MCF 10A (cell line): ENCODE data around the gene BCR. TPM values are rescaled to one million over a fixed set of nuclear protein-coding genes. Genes with fewer than 3 reads are reported as not detected.
A peak's percentile ranks its signal among the peaks of the same experiment; 100 is the strongest.

Experiments used
- BruUV-seq: library from RNA; stranded (reverse); fragments of 400-500 nt; replicated peaks from 2 replicates; lab custom pipeline; 2021; lab: Mats Ljungman, UMichigan
- CTCF ChIA-PET: fragments of 300-600 bp; sonication (Branson Sonifier 250); formaldehyde crosslinking; extraction: SDS; loops from one replicate; lab custom pipeline; 2021; ENCODE audit warnings: antibody characterized with exemption, inconsistent platforms; lab: Yijun Ruan, JAX
- POLR2A ChIA-PET: fragments of 300-600, 350-650 bp; sonication (Branson Sonifier 250); formaldehyde crosslinking; extraction: SDS; loops from one replicate; lab custom pipeline; 2020; ENCODE audit warnings: antibody characterized with exemption, inconsistent platforms; lab: Yijun Ruan, JAX
- DNase-seq: peaks from one replicate; pipeline ENCODE4 v3.0.0-alpha.2; 2018; ENCODE audit not compliant: unreplicated experiment
- H3K27ac Mint-ChIP-seq: one replicate; pipeline ENCODE4 v1.8.0; 2022; ENCODE audit warnings: mild to moderate bottlenecking, low read depth, mixed read lengths; ENCODE audit not compliant: unreplicated experiment
- H3K27me3 Mint-ChIP-seq: one replicate; pipeline ENCODE4 v1.8.0; 2022; ENCODE audit warnings: mixed read lengths; ENCODE audit not compliant: insufficient read depth, unreplicated experiment
- H3K36me3 Mint-ChIP-seq: one replicate; pipeline ENCODE4 v1.8.0; 2022; ENCODE audit warnings: mild to moderate bottlenecking, moderate library complexity, mixed read lengths; ENCODE audit not compliant: insufficient read depth, unreplicated experiment
- H3K4me1 Mint-ChIP-seq: one replicate; pipeline ENCODE4 v1.8.0; 2022; ENCODE audit warnings: mixed read lengths; ENCODE audit not compliant: insufficient read depth, unreplicated experiment
- H3K4me3 Mint-ChIP-seq: one replicate; pipeline ENCODE4 v1.8.0; 2022; ENCODE audit warnings: mild to moderate bottlenecking, moderate library complexity, mixed read lengths; ENCODE audit not compliant: unreplicated experiment
- H3K9me3 Mint-ChIP-seq: one replicate; pipeline ENCODE4 v1.8.0; 2022; ENCODE audit warnings: mixed read lengths; ENCODE audit not compliant: unreplicated experiment
- intact Hi-C: fragments of 100-400 bp; cut with micrococcal nuclease; formaldehyde crosslinking; loops from 2 replicates; pipeline ENCODE4 v1.14.1; 2022
- total RNA-seq: library from RNA; stranded (reverse); gene quantifications from 2 replicates; pipeline ENCODE4 v1.2.3, GENCODE V29; 2022
- TF ChIP-seq, protein P1 (sequence below): fragments of 200-600 bp; IDR thresholded peaks from one replicate; pipeline ENCODE4 v1.8.0; 2022; ENCODE audit warnings: antibody characterized with exemption, mild to moderate bottlenecking; ENCODE audit not compliant: unreplicated experiment

Gene BCR
- total RNA-seq, 1 experiment from 2014 or later: 77.9 TPM

DNA sequence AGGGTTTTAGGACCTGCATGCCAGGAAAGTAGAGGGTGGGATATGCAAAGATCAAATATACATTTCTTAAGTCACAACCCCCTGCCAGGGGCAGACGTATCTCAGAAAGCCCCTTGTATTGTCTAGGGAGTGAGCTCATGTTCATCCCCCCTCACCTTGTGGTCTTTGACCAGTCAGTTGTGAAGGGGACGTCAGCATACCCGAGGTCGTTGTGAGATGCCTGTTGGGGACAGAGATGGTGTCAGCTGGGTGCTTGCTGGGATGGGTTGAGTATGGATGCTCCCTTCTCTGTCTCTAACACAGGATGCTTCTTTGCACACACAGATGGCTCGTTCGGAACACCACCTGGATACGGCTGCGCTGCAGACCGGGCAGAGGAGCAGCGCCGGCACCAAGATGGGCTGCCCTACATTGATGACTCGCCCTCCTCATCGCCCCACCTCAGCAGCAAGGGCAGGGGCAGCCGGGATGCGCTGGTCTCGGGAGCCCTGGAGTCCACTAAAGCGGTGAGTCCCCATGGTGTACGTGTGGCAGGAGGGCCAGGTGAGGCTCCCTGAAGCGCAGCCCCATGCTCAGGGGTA is 73.3 kb downstream of the BCR start:
- peaks cover 17% of the 10 kb centered on the region for H3K4me1 Mint-ChIP-seq
- CTCF ChIA-PET: interaction anchor here (0.7 to 1.4 kb wide), 2 partner anchors 27 to 72 kb away, joined by 3 to 4 read pairs; no protein-coding TSS in a partner anchor
- no peaks in the 10 kb centered on the region for H3K9me3 Mint-ChIP-seq
- DNase-seq: no peak
- intact Hi-C loops: no loop called here
- no peaks in the 10 kb centered on the region for H3K27me3 Mint-ChIP-seq
- TF ChIP-seq, protein P1, sequence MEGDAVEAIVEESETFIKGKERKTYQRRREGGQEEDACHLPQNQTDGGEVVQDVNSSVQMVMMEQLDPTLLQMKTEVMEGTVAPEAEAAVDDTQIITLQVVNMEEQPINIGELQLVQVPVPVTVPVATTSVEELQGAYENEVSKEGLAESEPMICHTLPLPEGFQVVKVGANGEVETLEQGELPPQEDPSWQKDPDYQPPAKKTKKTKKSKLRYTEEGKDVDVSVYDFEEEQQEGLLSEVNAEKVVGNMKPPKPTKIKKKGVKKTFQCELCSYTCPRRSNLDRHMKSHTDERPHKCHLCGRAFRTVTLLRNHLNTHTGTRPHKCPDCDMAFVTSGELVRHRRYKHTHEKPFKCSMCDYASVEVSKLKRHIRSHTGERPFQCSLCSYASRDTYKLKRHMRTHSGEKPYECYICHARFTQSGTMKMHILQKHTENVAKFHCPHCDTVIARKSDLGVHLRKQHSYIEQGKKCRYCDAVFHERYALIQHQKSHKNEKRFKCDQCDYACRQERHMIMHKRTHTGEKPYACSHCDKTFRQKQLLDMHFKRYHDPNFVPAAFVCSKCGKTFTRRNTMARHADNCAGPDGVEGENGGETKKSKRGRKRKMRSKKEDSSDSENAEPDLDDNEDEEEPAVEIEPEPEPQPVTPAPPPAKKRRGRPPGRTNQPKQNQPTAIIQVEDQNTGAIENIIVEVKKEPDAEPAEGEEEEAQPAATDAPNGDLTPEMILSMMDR: no peak
- H3K4me3 Mint-ChIP-seq: no peak overlapping the region
- no TSS peak for BruUV-seq
- peaks cover 24% of the 10 kb centered on the region for H3K36me3 Mint-ChIP-seq
- H3K27ac Mint-ChIP-seq: peak overlapping the region; percentile 59
- POLR2A ChIA-PET: no interaction called here

DNA sequence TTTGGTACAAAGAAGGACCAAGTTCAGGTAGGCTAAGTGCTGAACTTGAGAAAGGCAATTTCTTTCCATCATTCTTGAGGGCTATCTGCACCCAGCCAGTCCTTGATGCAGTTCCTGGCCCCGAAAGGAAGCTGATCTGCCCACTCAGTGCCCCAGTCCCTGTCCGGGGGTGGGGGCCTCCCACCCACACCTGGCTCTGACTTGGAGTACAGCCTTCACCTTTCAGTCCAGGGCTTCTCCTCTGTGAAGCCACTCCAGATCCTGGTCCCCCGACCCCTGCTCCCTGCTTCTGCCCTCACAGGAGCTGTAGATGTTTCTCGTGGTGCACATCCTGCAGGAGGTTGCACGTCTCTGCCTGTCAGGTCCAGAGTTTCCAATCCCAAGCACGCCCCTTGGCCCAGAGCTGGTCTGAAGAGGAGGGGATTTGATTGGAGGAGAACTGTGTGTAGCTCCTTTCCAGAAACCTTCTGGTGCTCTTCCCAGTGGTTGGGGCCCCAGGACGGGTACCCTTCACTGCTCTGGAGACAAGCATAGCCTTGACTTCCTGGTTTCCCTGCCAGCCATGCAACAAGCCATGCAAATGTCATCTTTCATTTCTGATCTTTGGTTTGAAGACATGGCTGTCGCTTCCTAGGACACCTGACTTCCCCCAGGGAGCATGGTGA is 75.3 kb downstream of the BCR start:
- Mint-ChIP-seq H3K36me3 (peaks cover 25% of the 10 kb centered on the region), H3K4me3 (no peak overlapping the region), H3K9me3 (no peaks in the 10 kb centered on the region), H3K4me1 (peaks cover 17% of the 10 kb centered on the region), H3K27me3 (no peaks in the 10 kb centered on the region), H3K27ac (no peak overlapping the region)
- no TSS peak for BruUV-seq
- intact Hi-C loops: loop anchor here (2.0 kb wide), 2 partner anchors 23 to 73 kb away; no protein-coding TSS in a partner anchor
- no peak for DNase-seq
- ChIA-PET CTCF (interaction anchor here (0.6 to 1.6 kb wide), 3 partner anchors 8 to 302 kb away, joined by 4 read pairs; no protein-coding TSS in a partner anchor), POLR2A (no interaction called here)
- TF ChIP-seq, protein P1: no peak

- no peaks in the 10 kb centered on the region for H3K27me3 Mint-ChIP-seq
Observed at GRCh38 chr22:23256171-23256932, 76.0 kb downstream of the BCR start.

More at GRCh38 chr22:23256171-23256932, 76.0 kb downstream of the BCR start:
- peaks cover 32% of the 10 kb centered on the region for H3K36me3 Mint-ChIP-seq
- no peaks in the 10 kb centered on the region for H3K9me3 Mint-ChIP-seq
- BruUV-seq: no TSS peak
- H3K4me1 Mint-ChIP-seq: peaks cover 17% of the 10 kb centered on the region
- TF ChIP-seq, protein P1: no peak
- ChIA-PET POLR2A (no interaction called here), CTCF (interaction anchor here (0.6 kb wide), 1 partner anchor 303 kb away, joined by 4 read pairs; no protein-coding TSS in a partner anchor)
- intact Hi-C loops: loop anchor here (2.0 kb wide), 2 partner anchors 22 to 74 kb away; no protein-coding TSS in a partner anchor
- no peak for DNase-seq
- peak overlapping the region; percentile 88 for H3K27ac Mint-ChIP-seq
- no peak overlapping the region for H3K4me3 Mint-ChIP-seq
